Measurements from ENCODE around the gene PPM1H. TPM values are rescaled to one million over a fixed set of nuclear protein-coding genes. Genes with fewer than 3 reads are reported as not detected.

PPM1H gene
- total RNA-seq, 1 donor from 2014 or later, result 6.3 TPM

DNA sequence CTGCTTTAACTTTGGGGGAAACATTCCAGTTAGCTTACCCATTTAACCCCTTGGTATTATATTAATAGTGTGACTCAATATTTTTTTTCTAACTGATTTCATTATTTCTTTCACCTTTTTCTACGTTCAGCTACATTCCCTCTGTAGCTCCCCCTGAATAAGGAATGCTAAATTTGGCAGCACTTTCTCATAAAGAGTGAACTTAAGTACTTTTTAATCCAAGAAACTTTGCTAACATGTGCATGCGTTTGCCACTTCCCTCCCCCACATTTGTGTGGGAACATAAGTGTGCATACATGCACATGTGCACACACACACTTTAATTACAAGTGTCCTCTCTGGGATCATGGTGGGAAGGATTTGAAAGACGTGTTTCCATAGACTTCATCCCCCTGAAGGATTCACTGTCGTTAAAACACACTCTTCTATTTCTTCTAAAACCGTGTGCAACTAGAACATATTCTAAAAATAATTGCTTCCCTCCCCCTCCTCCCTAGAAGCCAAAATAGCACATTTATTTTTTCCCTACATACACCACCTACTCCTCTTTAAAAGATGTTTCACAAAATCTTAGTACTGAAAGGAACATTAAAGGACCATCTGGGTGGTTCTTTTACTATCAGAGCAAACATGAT, 142.6 kb downstream of the PPM1H start:
- H3K27me3 Mint-ChIP-seq (ENCODE audit: unreplicated experiment), result no peaks in the 10 kb centered on the region
- no peak overlapping the region for H3K4me3 Mint-ChIP-seq (ENCODE audit: unreplicated experiment)
- TF ChIP-seq CTCF (IDR thresholded peaks at IDR 0.05; ENCODE audit: partially characterized antibody, unreplicated experiment), result no peak
- no peaks in the 10 kb centered on the region for H3K36me3 Mint-ChIP-seq (ENCODE audit: unreplicated experiment)
- no peak for DNase-seq
- peaks cover 31% of the 10 kb centered on the region for H3K4me1 Mint-ChIP-seq (ENCODE audit: low read depth, unreplicated experiment)
- no peaks in the 10 kb centered on the region for H3K9me3 Mint-ChIP-seq (ENCODE audit: unreplicated experiment)
- no peak overlapping the region for H3K27ac Mint-ChIP-seq (ENCODE audit: unreplicated experiment)

DNA sequence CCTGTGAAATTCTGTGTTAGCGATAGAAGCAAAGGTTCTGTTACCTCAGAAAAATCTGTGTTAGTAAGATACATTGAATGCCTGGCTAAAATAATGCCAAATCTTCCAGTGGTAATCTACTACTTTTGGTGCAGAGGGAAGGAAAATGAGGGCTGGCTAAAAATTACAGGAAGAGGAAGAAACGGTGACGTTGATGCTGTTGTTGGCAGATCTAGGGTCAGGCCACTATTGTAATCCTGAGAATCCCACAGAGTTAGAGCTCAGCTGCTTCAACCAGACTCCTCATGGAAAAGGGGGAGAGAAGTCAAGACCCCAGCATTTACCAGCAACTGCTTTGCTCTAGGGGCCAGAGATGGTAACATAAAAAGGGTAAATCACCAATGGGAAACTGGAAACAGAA, 145.1 kb downstream of the PPM1H start:
- no peaks in the 10 kb centered on the region for H3K36me3 Mint-ChIP-seq (ENCODE audit: unreplicated experiment)
- no peak overlapping the region for H3K27ac Mint-ChIP-seq (ENCODE audit: unreplicated experiment)
- H3K4me1 Mint-ChIP-seq (ENCODE audit: low read depth, unreplicated experiment), result peaks cover 43% of the 10 kb centered on the region
- H3K9me3 Mint-ChIP-seq (ENCODE audit: unreplicated experiment), result peaks cover 15% of the 10 kb centered on the region
- no peak for DNase-seq
- peaks cover 13% of the 10 kb centered on the region for H3K27me3 Mint-ChIP-seq (ENCODE audit: unreplicated experiment)
- no peak overlapping the region for H3K4me3 Mint-ChIP-seq (ENCODE audit: unreplicated experiment)
- no peak for TF ChIP-seq CTCF (IDR thresholded peaks at IDR 0.05; ENCODE audit: partially characterized antibody, unreplicated experiment)

DNA sequence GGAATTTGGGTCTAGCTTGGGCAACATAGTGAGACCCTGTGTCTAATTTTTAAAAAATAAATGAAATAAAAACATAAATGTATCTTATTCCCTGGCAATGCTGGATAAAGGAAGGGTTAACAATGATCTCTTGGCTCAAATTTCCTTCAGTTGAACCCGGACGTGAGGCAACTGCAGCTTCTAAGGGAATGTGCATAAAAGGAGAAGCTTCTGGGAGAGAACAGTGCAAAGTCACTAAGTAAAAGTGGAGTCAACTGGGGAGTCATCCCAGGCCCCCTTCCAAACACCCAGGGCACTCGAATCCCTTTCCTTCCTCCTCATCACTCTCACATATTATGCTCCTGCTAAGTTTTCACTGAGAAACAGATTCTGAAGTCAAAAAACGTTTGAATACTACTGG, 147.3 kb downstream of the PPM1H start:
- H3K9me3 Mint-ChIP-seq (ENCODE audit: unreplicated experiment), result peaks cover 15% of the 10 kb centered on the region
- H3K27ac Mint-ChIP-seq (ENCODE audit: unreplicated experiment), result no peak overlapping the region

GRCh38 chr12:62787023-62787422, 147.9 kb downstream of the PPM1H start:
- peaks cover 15% of the 10 kb centered on the region for H3K9me3 Mint-ChIP-seq (ENCODE audit: unreplicated experiment)
- H3K36me3 Mint-ChIP-seq (ENCODE audit: unreplicated experiment), result no peaks in the 10 kb centered on the region
- H3K4me3 Mint-ChIP-seq (ENCODE audit: unreplicated experiment), result peak overlapping the region; percentile 35
- H3K4me1 Mint-ChIP-seq (ENCODE audit: low read depth, unreplicated experiment), result peaks cover 40% of the 10 kb centered on the region
- peaks cover 13% of the 10 kb centered on the region for H3K27me3 Mint-ChIP-seq (ENCODE audit: unreplicated experiment)
- peak overlapping the region; percentile 85 for H3K27ac Mint-ChIP-seq (ENCODE audit: unreplicated experiment)
- TF ChIP-seq CTCF (IDR thresholded peaks at IDR 0.05; ENCODE audit: partially characterized antibody, unreplicated experiment), result no peak
- no peak for DNase-seq

More for the DNA sequence above, 147.3 kb downstream of the PPM1H start:
- no peaks in the 10 kb centered on the region for H3K36me3 Mint-ChIP-seq (ENCODE audit: unreplicated experiment)
- peaks cover 44% of the 10 kb centered on the region for H3K4me1 Mint-ChIP-seq (ENCODE audit: low read depth, unreplicated experiment)
- TF ChIP-seq CTCF (IDR thresholded peaks at IDR 0.05; ENCODE audit: partially characterized antibody, unreplicated experiment), result no peak
- peaks cover 13% of the 10 kb centered on the region for H3K27me3 Mint-ChIP-seq (ENCODE audit: unreplicated experiment)
- no peak for DNase-seq
- peak overlapping the region; percentile 15 for H3K4me3 Mint-ChIP-seq (ENCODE audit: unreplicated experiment)

- peak overlapping the region; percentile 35 for H3K4me3 Mint-ChIP-seq (ENCODE audit: unreplicated experiment)
- H3K27ac Mint-ChIP-seq (ENCODE audit: unreplicated experiment), result peak overlapping the region; percentile 85
- peak; percentile 69 for DNase-seq
- peaks cover 15% of the 10 kb centered on the region for H3K27me3 Mint-ChIP-seq (ENCODE audit: unreplicated experiment)
- TF ChIP-seq CTCF (IDR thresholded peaks at IDR 0.05; ENCODE audit: partially characterized antibody, unreplicated experiment), result no peak
- H3K9me3 Mint-ChIP-seq (ENCODE audit: unreplicated experiment), result peaks cover 15% of the 10 kb centered on the region
- H3K4me1 Mint-ChIP-seq (ENCODE audit: low read depth, unreplicated experiment), result peaks cover 45% of the 10 kb centered on the region
- no peaks in the 10 kb centered on the region for H3K36me3 Mint-ChIP-seq (ENCODE audit: unreplicated experiment)
Measured at GRCh38 chr12:62785941-62786559, 148.9 kb downstream of the PPM1H start.
